ENCODE measurements around the gene TMEM101. TPM values are rescaled to one million over a fixed set of nuclear protein-coding genes. Genes with fewer than 3 reads are reported as not detected.

The TMEM101 gene
- total and polyA plus RNA-seq, 2 of the 13 experiments (the other 11 are each of a cell fraction or from before 2014, with no cell fraction given), result 72.0 to 100 TPM

DNA sequence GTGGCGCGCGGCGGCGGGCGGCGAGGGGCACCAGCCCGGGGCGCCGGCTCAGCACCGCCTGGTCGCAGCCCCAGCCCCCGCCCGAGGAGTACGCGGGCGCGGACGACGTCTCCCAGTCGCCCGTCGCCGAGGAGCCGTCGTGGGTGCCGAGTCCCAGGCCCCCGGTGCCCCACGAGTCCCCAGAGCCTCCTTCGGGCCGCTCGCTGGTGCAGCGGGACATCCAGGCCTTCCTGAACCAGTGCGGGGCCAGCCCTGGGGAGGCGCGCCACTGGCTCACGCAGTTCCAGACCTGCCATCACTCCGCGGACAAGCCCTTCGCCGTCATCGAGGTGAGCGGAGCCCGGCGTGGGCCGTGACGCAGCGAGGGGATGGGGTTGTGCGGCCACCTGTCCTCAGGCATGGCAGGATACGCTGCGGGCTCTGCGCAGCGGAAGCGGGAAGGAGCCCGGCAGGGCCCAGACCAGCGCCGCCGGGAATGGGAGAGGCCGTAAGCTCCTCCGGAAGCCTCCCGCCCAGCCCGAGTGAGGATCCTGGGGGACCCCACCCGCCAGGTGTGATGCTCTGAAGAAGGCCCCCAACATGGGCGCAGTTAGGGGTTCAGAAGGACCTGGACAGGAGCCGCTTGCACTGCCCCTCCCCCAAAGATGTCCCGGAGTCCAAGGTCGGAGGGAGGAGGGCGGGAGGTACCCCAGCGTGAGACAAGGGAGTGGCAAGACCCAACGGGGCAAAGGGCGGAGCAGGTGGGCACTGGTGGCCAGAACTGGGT is 9.8 kb downstream of the TMEM101 start (continued):
- TF ChIP-seq, protein P1, sequence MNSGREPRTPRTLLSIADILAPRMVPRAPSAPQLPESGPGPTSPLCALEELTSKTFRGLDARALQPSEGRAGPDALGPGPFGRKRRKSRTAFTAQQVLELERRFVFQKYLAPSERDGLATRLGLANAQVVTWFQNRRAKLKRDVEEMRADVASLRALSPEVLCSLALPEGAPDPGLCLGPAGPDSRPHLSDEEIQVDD (CRISPR knock-in tag; IDR thresholded peaks at IDR 0.05; ENCODE audit: borderline replicate concordance), result 0 out of 2 replicates have a peak, but pooled peaks have one; percentile 69
- TF ChIP-seq ZNF564 (CRISPR knock-in tag; IDR thresholded peaks at IDR 0.05) (peak; percentile 31; the same call in 1 of the 2 replicates), KMT2A (CRISPR knock-in tag; IDR thresholded peaks at IDR 0.05) (peak; percentile 40; the same call in 1 of the 2 replicates), AGO2 (optimal IDR thresholded peaks at IDR 0.05; ENCODE audit: low read depth, low read length) (peak; percentile 79)
- TF ChIP-seq, protein P2, sequence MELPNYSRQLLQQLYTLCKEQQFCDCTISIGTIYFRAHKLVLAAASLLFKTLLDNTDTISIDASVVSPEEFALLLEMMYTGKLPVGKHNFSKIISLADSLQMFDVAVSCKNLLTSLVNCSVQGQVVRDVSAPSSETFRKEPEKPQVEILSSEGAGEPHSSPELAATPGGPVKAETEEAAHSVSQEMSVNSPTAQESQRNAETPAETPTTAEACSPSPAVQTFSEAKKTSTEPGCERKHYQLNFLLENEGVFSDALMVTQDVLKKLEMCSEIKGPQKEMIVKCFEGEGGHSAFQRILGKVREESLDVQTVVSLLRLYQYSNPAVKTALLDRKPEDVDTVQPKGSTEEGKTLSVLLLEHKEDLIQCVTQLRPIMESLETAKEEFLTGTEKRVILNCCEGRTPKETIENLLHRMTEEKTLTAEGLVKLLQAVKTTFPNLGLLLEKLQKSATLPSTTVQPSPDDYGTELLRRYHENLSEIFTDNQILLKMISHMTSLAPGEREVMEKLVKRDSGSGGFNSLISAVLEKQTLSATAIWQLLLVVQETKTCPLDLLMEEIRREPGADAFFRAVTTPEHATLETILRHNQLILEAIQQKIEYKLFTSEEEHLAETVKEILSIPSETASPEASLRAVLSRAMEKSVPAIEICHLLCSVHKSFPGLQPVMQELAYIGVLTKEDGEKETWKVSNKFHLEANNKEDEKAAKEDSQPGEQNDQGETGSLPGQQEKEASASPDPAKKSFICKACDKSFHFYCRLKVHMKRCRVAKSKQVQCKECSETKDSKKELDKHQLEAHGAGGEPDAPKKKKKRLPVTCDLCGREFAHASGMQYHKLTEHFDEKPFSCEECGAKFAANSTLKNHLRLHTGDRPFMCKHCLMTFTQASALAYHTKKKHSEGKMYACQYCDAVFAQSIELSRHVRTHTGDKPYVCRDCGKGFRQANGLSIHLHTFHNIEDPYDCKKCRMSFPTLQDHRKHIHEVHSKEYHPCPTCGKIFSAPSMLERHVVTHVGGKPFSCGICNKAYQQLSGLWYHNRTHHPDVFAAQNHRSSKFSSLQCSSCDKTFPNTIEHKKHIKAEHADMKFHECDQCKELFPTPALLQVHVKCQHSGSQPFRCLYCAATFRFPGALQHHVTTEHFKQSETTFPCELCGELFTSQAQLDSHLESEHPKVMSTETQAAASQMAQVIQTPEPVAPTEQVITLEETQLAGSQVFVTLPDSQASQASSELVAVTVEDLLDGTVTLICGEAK (IDR thresholded peaks at IDR 0.05), result no peak
- TF ChIP-seq, protein P2 (CRISPR knock-in tag; IDR thresholded peaks at IDR 0.05), result peak; percentile 29; the same call in 1 of the 2 replicates
- TF ChIP-seq, protein P3, sequence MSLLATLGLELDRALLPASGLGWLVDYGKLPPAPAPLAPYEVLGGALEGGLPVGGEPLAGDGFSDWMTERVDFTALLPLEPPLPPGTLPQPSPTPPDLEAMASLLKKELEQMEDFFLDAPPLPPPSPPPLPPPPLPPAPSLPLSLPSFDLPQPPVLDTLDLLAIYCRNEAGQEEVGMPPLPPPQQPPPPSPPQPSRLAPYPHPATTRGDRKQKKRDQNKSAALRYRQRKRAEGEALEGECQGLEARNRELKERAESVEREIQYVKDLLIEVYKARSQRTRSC (CRISPR knock-in tag; IDR thresholded peaks at IDR 0.05; ENCODE audit: low read depth), result no peak
- TF ChIP-seq, protein P4, sequence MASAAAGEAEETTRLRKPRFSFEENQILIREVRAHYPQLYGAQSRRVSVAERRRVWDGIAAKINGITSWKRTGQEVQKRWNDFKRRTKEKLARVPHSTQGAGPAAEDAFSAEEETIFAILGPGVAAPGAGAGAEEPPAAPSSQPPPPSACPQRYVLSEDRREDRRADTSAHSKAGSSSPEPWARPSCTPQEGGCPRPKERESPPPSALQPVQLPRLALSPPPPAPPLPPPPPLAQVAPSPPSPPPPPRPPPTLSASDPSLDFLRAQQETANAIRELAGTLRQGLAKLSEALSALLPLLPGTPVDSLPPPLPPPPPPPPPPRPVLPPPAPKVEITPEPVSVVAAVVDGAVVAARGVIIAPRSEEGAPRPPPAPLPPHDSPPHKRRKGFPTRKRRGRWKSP (CRISPR knock-in tag; IDR thresholded peaks at IDR 0.05), result peak; percentile 44; the same call in 1 of the 2 replicates
- TF ChIP-seq, protein P5, sequence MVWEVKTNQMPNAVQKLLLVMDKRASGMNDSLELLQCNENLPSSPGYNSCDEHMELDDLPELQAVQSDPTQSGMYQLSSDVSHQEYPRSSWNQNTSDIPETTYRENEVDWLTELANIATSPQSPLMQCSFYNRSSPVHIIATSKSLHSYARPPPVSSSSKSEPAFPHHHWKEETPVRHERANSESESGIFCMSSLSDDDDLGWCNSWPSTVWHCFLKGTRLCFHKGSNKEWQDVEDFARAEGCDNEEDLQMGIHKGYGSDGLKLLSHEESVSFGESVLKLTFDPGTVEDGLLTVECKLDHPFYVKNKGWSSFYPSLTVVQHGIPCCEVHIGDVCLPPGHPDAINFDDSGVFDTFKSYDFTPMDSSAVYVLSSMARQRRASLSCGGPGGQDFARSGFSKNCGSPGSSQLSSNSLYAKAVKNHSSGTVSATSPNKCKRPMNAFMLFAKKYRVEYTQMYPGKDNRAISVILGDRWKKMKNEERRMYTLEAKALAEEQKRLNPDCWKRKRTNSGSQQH (CRISPR knock-in tag; IDR thresholded peaks at IDR 0.05; ENCODE audit: low read depth), result no peak; the same call in 1 of the 2 replicates
- TF ChIP-seq, protein P6, sequence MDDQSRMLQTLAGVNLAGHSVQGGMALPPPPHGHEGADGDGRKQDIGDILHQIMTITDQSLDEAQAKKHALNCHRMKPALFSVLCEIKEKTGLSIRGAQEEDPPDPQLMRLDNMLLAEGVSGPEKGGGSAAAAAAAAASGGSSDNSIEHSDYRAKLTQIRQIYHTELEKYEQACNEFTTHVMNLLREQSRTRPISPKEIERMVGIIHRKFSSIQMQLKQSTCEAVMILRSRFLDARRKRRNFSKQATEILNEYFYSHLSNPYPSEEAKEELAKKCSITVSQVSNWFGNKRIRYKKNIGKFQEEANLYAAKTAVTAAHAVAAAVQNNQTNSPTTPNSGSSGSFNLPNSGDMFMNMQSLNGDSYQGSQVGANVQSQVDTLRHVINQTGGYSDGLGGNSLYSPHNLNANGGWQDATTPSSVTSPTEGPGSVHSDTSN (CRISPR knock-in tag; IDR thresholded peaks at IDR 0.05; ENCODE audit: borderline replicate concordance), result no peak
- TF ChIP-seq, protein P7, sequence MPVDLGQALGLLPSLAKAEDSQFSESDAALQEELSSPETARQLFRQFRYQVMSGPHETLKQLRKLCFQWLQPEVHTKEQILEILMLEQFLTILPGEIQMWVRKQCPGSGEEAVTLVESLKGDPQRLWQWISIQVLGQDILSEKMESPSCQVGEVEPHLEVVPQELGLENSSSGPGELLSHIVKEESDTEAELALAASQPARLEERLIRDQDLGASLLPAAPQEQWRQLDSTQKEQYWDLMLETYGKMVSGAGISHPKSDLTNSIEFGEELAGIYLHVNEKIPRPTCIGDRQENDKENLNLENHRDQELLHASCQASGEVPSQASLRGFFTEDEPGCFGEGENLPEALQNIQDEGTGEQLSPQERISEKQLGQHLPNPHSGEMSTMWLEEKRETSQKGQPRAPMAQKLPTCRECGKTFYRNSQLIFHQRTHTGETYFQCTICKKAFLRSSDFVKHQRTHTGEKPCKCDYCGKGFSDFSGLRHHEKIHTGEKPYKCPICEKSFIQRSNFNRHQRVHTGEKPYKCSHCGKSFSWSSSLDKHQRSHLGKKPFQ (CRISPR knock-in tag; IDR thresholded peaks at IDR 0.05; ENCODE audit: insufficient replicate concordance), result peak; percentile 85

Measured in HepG2 (cell line).